A549 (cell line): ENCODE data around the gene KLC3. TPM values are rescaled to one million over a fixed set of nuclear protein-coding genes. Genes with fewer than 3 reads are reported as not detected.

Experiments used
- ATAC-seq, 2 experiments: fragments of 200-7000 bp in 1 of 2; fragments of >200 bp in 1 of 2; cut with Nextera tagmentation in 1 of 2; cut with Tn5 transposase in 1 of 2; 3 replicates each; pipeline versions ENCODE4 v1.8.0 to v1.9.1; 2018 to 2020; ENCODE audit warnings: mild to moderate bottlenecking in 1 of 2, moderate library complexity in 1 of 2
- CTCF ChIA-PET: fragments of 300-600 bp; sonication (Branson Sonifier 250); formaldehyde crosslinking; extraction: SDS; loops from one replicate; lab custom pipeline; 2021; ENCODE audit warnings: antibody characterized with exemption, inconsistent platforms; lab: Yijun Ruan, JAX
- POLR2A ChIA-PET: fragments of 350-600 bp; formaldehyde crosslinking; extraction: SDS; loops from one replicate; lab custom pipeline; 2021; ENCODE audit warnings: antibody characterized with exemption, inconsistent platforms; lab: Yijun Ruan, JAX
- DNase-seq, 2 experiments: peaks; one replicate each; pipeline versions ENCODE4 v3.0.0 to v3.0.0-alpha.2; 2011 to 2016; ENCODE audit warnings: low read depth in 1 of 2, low spot score in 1 of 2
- FAIRE-seq: peaks from 2 replicates; lab custom pipeline; 2011; peaks lifted over from hg19 to GRCh38; lab: Jason Lieb, UNC
- H3K27ac ChIP-seq, 2 experiments: fragments of >200 bp; sonication (Bioruptor Twin); formaldehyde crosslinking; 3 replicates each; pipeline ENCODE4 v1.5.1; 2016 to 2017
- H3K4me1 ChIP-seq: fragments of >200 bp; sonication (Bioruptor Twin); formaldehyde crosslinking; 3 replicates; pipeline ENCODE4 v1.6.1; 2016
- H3K4me2 ChIP-seq: fragments of >200 bp; sonication (Bioruptor Twin); formaldehyde crosslinking; 3 replicates; pipeline ENCODE4 v1.6.1; 2016
- H3K4me3 ChIP-seq: fragments of >200 bp; sonication (Bioruptor Twin); formaldehyde crosslinking; 3 replicates; pipeline ENCODE4 v1.5.1; 2016
- H3K9me3 ChIP-seq: fragments of >200 bp; sonication (Bioruptor Twin); formaldehyde crosslinking; 3 replicates; pipeline ENCODE4 v1.6.1; 2016
- BHLHE40 ChIP-seq: IDR thresholded peaks from 2 replicates; pipeline ENCODE4 v1.6.1; 2012; ENCODE audit warnings: low read depth, low read length, inconsistent platforms
- CBX8 ChIP-seq: fragments of 200-600 bp; sonication (generic); IDR thresholded peaks from 2 replicates; pipeline ENCODE4 v1.6.1; 2016
- CHD2 ChIP-seq: fragments of 150-350 bp; IDR thresholded peaks from 2 replicates; pipeline ENCODE4 v1.6.1; 2014; ENCODE audit warnings: low read length; ENCODE audit not compliant: partially characterized antibody
- CHD4 ChIP-seq: fragments of 200-600 bp; sonication (generic); IDR thresholded peaks from 2 replicates; pipeline ENCODE4 v1.6.1; 2016; ENCODE audit warnings: antibody characterized with exemption, mild to moderate bottlenecking, borderline replicate concordance
- EHMT2 ChIP-seq: fragments of 200-600 bp; sonication (generic); IDR thresholded peaks from 2 replicates; pipeline ENCODE4 v1.6.1; 2016; ENCODE audit warnings: antibody characterized with exemption, low read depth, mild to moderate bottlenecking, moderate library complexity
- EP300 ChIP-seq, 2 experiments: fragments of >200 bp; sonication (Bioruptor Twin); formaldehyde crosslinking; IDR thresholded peaks; 2 replicates in 1 of 2; 3 replicates in 1 of 2; pipeline ENCODE4 v1.6.1; 2016 to 2017
- FOXS1 ChIP-seq: fragments of 250-450 bp; sonication (Bioruptor Pico); IDR thresholded peaks from 2 replicates; pipeline ENCODE4 v1.5.0; 2020; ENCODE audit warnings: mild to moderate bottlenecking, moderate library complexity
- GATA3 ChIP-seq: IDR thresholded peaks from 2 replicates; pipeline ENCODE4 v1.6.1; 2012; ENCODE audit warnings: borderline replicate concordance
- HDAC2 ChIP-seq: fragments of 200-600 bp; sonication (generic); IDR thresholded peaks from 2 replicates; pipeline ENCODE4 v1.6.1; 2016
- HEYL ChIP-seq: fragments of 250-450 bp; sonication (Bioruptor Pico); IDR thresholded peaks from 2 replicates; pipeline ENCODE4 v1.8.0; 2021; ENCODE audit warnings: mild to moderate bottlenecking, moderate library complexity
- HOXA7 ChIP-seq: fragments of 250-450 bp; sonication (Bioruptor Pico); IDR thresholded peaks from 2 replicates; pipeline ENCODE4 v1.5.0; 2020; ENCODE audit warnings: mild to moderate bottlenecking, moderate library complexity
- JUN ChIP-seq, 2 experiments: fragments of >200 bp; sonication (Bioruptor Twin); formaldehyde crosslinking; IDR thresholded peaks; 2 replicates in 1 of 2; 3 replicates in 1 of 2; pipeline ENCODE4 v1.6.1; 2016 to 2017
- KDM1A ChIP-seq: fragments of 200-600 bp; sonication (generic); IDR thresholded peaks from 2 replicates; pipeline ENCODE4 v1.6.1; 2016; ENCODE audit warnings: low read depth, mild to moderate bottlenecking
- MAFK ChIP-seq: fragments of 450-650 bp; IDR thresholded peaks from 2 replicates; pipeline ENCODE4 v1.6.1; 2014; ENCODE audit not compliant: partially characterized antibody
- NPAS2 ChIP-seq: fragments of 250-450 bp; sonication (Bioruptor Pico); IDR thresholded peaks from 2 replicates; pipeline ENCODE4 v1.8.0; 2022; ENCODE audit warnings: mild to moderate bottlenecking, moderate library complexity, borderline replicate concordance
- NR3C1 ChIP-seq: fragments of >200 bp; sonication (Bioruptor Twin); formaldehyde crosslinking; IDR thresholded peaks from 3 replicates; pipeline ENCODE4 v1.6.1; 2017
- PHF8 ChIP-seq: fragments of 200-600 bp; sonication (generic); IDR thresholded peaks from 2 replicates; pipeline ENCODE4 v1.6.1; 2016; ENCODE audit warnings: low read depth, mild to moderate bottlenecking, antibody characterized with exemption, moderate library complexity, borderline replicate concordance
- POLR2A ChIP-seq: IDR thresholded peaks from 2 replicates; pipeline ENCODE4 v1.6.1; 2012; ENCODE audit warnings: mild to moderate bottlenecking, low read length
- POLR2AphosphoS2 ChIP-seq: conservative IDR thresholded peaks from 2 replicates; pipeline ENCODE4 v1.6.1; 2012; ENCODE audit warnings: low read length, improper control_type of control experiment, inconsistent platforms
- RCOR1 ChIP-seq: fragments of 150-350 bp; IDR thresholded peaks from 2 replicates; pipeline ENCODE4 v1.6.1; 2014; ENCODE audit warnings: antibody characterized with exemption, low read length, low read depth
- ZFP36 ChIP-seq: fragments of 450-650 bp; IDR thresholded peaks from 2 replicates; pipeline ENCODE4 v1.6.1; 2014; ENCODE audit warnings: borderline replicate concordance; ENCODE audit not compliant: partially characterized antibody
- ZNF302 ChIP-seq: fragments of 250-450 bp; sonication (Bioruptor Pico); IDR thresholded peaks from 2 replicates; pipeline ENCODE4 v1.9.0; 2021; ENCODE audit warnings: inconsistent platforms, mild to moderate bottlenecking, moderate library complexity
- WGBS: methylation state at CpG from one replicate; pipeline ENCODE4 v1.1.6; 2017; ENCODE audit errors: missing lambda C conversion rate; 5-methylcytosine and 5-hydroxymethylcytosine counted together
- polyA plus RNA-seq, 4 experiments: library from polyadenylated mRNA; depleted of rRNA in 3 of 4; stranded (reverse); fragments of >200 nt; fragmentation: RNase III in 1 of 4; extraction: RNeasy Plus Mini Kit Qiagen cat#74134 plus additional on column Dnase treatment in 1 of 4; gene quantifications; 2 replicates in 3 of 4; 3 replicates in 1 of 4; pipeline ENCODE4 v1.2.3, GENCODE V29; 2011 to 2017
- TF ChIP-seq, protein P1 (sequence below): IDR thresholded peaks from 2 replicates; pipeline ENCODE4 v1.6.1; 2012
- TF ChIP-seq, protein P2 (sequence below): fragments of 250-450 bp; sonication (Bioruptor Pico); IDR thresholded peaks from 2 replicates; pipeline ENCODE4 v1.5.0; 2021; ENCODE audit warnings: mild to moderate bottlenecking, moderate library complexity, borderline replicate concordance
- TF ChIP-seq, protein P3 (sequence below): IDR thresholded peaks from 2 replicates; pipeline ENCODE4 v1.6.1; 2012
- TF ChIP-seq, protein P4 (sequence below): fragments of 150-350 bp; IDR thresholded peaks from 2 replicates; pipeline ENCODE4 v1.6.1; 2014; ENCODE audit warnings: low read depth, mild to moderate bottlenecking, low read length
- TF ChIP-seq, protein P5 (sequence below): fragments of >200 bp; sonication (Bioruptor Twin); formaldehyde crosslinking; IDR thresholded peaks from 2 replicates; pipeline ENCODE4 v1.6.1; 2016
- TF ChIP-seq, protein P6 (sequence below): fragments of >200 bp; sonication (Bioruptor Twin); formaldehyde crosslinking; IDR thresholded peaks from 3 replicates; pipeline ENCODE4 v1.5.1; 2016

KLC3 gene
- polyA plus RNA-seq, 2 of the 4 experiments (the other 2 are of a cell fraction), result 0.26 to 0.49 TPM

DNA sequence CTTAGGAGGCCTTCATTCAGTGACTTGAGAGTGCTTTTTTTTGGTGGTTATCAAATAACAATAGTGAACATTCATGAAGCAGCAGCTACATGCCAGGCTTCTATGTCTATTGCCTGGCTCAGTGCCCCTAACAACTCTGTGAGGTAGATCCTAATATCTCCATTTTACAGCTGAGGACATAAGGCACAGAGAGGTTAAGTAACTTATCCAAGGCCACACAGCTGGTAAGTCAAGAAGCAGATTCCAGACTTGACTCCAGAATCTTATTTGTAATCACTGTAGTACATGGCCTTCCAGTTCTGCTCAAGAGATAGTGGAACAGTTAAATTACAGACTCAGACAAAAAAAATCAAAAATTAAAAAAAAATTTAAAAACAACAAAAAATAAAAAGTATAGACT is 44.7 kb upstream of the KLC3 start:
- Histone ChIP-seq H3K9me3 (0 out of 3 replicates have a peak, but pooled peaks cover 9% of the 10 kb centered on the region), H3K4me1 (no peaks in the 10 kb centered on the region), H3K4me2 (no peak overlapping the region), H3K27ac (no peak overlapping the region), H3K4me3 (no peak overlapping the region)
- no peak for FAIRE-seq
- POLR2A ChIA-PET, result no interaction called here
- CTCF ChIA-PET, result no interaction called here
- no peak for DNase-seq
- TF ChIP-seq HDAC2, result no peak
- TF ChIP-seq, protein P1, sequence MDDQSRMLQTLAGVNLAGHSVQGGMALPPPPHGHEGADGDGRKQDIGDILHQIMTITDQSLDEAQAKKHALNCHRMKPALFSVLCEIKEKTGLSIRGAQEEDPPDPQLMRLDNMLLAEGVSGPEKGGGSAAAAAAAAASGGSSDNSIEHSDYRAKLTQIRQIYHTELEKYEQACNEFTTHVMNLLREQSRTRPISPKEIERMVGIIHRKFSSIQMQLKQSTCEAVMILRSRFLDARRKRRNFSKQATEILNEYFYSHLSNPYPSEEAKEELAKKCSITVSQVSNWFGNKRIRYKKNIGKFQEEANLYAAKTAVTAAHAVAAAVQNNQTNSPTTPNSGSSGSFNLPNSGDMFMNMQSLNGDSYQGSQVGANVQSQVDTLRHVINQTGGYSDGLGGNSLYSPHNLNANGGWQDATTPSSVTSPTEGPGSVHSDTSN, result no peak
- TF ChIP-seq, protein P2, sequence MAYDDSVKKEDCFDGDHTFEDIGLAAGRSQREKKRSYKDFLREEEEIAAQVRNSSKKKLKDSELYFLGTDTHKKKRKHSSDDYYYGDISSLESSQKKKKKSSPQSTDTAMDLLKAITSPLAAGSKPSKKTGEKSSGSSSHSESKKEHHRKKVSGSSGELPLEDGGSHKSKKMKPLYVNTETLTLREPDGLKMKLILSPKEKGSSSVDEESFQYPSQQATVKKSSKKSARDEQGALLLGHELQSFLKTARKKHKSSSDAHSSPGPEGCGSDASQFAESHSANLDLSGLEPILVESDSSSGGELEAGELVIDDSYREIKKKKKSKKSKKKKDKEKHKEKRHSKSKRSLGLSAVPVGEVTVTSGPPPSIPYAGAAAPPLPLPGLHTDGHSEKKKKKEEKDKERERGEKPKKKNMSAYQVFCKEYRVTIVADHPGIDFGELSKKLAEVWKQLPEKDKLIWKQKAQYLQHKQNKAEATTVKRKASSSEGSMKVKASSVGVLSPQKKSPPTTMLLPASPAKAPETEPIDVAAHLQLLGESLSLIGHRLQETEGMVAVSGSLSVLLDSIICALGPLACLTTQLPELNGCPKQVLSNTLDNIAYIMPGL (CRISPR knock-in tag), result no peak
- TF ChIP-seq POLR2A, result no peak
- no peak for TF ChIP-seq CHD2
- no peak for TF ChIP-seq CHD4
- TF ChIP-seq, protein P3, sequence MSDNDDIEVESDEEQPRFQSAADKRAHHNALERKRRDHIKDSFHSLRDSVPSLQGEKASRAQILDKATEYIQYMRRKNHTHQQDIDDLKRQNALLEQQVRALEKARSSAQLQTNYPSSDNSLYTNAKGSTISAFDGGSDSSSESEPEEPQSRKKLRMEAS, result no peak
- no peak for TF ChIP-seq ZNF302 (CRISPR knock-in tag)
- TF ChIP-seq, protein P4, sequence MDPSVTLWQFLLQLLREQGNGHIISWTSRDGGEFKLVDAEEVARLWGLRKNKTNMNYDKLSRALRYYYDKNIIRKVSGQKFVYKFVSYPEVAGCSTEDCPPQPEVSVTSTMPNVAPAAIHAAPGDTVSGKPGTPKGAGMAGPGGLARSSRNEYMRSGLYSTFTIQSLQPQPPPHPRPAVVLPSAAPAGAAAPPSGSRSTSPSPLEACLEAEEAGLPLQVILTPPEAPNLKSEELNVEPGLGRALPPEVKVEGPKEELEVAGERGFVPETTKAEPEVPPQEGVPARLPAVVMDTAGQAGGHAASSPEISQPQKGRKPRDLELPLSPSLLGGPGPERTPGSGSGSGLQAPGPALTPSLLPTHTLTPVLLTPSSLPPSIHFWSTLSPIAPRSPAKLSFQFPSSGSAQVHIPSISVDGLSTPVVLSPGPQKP, result no peak
- TF ChIP-seq PHF8, result no peak
- TF ChIP-seq FOXS1 (CRISPR knock-in tag), result no peak
- TF ChIP-seq NPAS2 (CRISPR knock-in tag), result no peak
- TF ChIP-seq CBX8, result no peak
- no peak for TF ChIP-seq EP300 (IDR thresholded peaks at IDR 0.05)
- ATAC-seq, result no peak

DNA sequence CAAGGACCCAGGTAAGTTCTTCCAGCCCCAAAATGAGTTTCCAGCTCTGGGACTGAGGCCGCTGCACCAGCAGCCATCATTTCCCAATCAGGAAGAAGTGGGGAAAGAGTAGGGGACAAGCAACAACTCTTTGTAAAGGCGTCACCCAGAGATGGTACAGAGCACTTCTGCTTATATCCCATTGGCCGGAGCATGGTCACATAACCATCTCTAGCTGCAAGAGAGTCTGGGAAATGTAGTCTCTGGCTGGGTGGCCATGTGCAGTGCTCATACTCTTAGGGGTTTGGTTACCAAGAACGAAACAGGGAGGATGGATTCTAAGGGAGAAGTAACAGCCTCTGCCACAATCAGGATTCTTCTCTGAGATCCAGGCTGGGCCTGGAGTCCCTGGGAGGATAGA is 44.2 kb upstream of the KLC3 start:
- FAIRE-seq (no peak), DNase-seq (no peak)
- CTCF ChIA-PET, result no interaction called here

DNA sequence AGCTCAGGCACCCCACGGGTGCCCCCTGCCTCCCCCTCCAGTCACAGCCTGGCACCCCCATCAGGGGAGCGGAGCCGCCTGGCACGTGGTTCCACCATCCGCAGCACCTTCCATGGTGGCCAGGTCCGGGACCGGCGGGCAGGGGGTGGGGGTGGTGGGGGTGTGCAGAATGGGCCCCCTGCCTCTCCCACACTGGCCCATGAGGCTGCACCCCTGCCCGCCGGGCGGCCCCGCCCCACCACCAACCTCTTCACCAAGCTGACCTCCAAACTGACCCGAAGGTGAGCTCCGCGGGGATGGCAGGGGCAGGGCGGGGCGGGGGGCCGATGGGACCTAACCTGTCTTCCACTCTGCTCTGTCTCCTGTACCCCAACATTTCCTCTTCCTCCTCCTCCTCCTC is 42.9 kb upstream of the KLC3 start:
- WGBS, result 97% methylated on average over 6 of the region's 18 CpGs
- ChIA-PET CTCF (interaction anchor here (1.2 kb wide), 1 partner anchor 13 kb away, joined by 3 read pairs; no protein-coding TSS in a partner anchor), POLR2A (no interaction called here)
- no peak for FAIRE-seq
- DNase-seq, result no peak
- 0 out of 3 replicates have a peak, but pooled peaks cover 9% of the 10 kb centered on the region for H3K9me3 ChIP-seq
- ATAC-seq, result no peak
- H3K4me2 ChIP-seq, result no peak overlapping the region
- H3K27ac ChIP-seq, result no peak overlapping the region
- TF ChIP-seq KDM1A (no peak), POLR2AphosphoS2 (no peak), PHF8 (no peak), RCOR1 (no peak), GATA3 (no peak), POLR2A (no peak), MAFK (no peak), EHMT2 (no peak), HEYL (CRISPR knock-in tag) (no peak), HOXA7 (CRISPR knock-in tag) (no peak), JUN (IDR thresholded peaks at IDR 0.05) (no peak), BHLHE40 (no peak), NR3C1 (no peak)
- TF ChIP-seq, protein P5, sequence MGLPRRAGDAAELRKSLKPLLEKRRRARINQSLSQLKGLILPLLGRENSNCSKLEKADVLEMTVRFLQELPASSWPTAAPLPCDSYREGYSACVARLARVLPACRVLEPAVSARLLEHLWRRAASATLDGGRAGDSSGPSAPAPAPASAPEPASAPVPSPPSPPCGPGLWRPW, result no peak
- TF ChIP-seq, protein P6, sequence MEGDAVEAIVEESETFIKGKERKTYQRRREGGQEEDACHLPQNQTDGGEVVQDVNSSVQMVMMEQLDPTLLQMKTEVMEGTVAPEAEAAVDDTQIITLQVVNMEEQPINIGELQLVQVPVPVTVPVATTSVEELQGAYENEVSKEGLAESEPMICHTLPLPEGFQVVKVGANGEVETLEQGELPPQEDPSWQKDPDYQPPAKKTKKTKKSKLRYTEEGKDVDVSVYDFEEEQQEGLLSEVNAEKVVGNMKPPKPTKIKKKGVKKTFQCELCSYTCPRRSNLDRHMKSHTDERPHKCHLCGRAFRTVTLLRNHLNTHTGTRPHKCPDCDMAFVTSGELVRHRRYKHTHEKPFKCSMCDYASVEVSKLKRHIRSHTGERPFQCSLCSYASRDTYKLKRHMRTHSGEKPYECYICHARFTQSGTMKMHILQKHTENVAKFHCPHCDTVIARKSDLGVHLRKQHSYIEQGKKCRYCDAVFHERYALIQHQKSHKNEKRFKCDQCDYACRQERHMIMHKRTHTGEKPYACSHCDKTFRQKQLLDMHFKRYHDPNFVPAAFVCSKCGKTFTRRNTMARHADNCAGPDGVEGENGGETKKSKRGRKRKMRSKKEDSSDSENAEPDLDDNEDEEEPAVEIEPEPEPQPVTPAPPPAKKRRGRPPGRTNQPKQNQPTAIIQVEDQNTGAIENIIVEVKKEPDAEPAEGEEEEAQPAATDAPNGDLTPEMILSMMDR, result no peak
- no peak overlapping the region for H3K4me3 ChIP-seq
- H3K4me1 ChIP-seq, result no peaks in the 10 kb centered on the region

More for the DNA sequence above, 44.2 kb upstream of the KLC3 start:
- H3K27ac ChIP-seq, result no peak overlapping the region
- H3K4me1 ChIP-seq, result no peaks in the 10 kb centered on the region
- POLR2A ChIA-PET, result no interaction called here
- ATAC-seq, result no peak
- no peak overlapping the region for H3K4me2 ChIP-seq
- 0 out of 3 replicates have a peak, but pooled peaks cover 9% of the 10 kb centered on the region for H3K9me3 ChIP-seq
- H3K4me3 ChIP-seq, result no peak overlapping the region
- 92% methylated on average over 4 of the region's 4 CpGs for WGBS
- TF ChIP-seq PHF8 (no peak), NR3C1 (no peak), ZFP36 (no peak)
- TF ChIP-seq, protein P5, result no peak
